C4-2B (cell line): Measurements from ENCODE around the gene GPS1.

Experiments used
- H3K27ac ChIP-seq: fragments of 450-650 bp; 2 replicates; pipeline ENCODE4 v1.5.1; 2017
- ZFX ChIP-seq: fragments of 450-650 bp; IDR thresholded peaks from 2 replicates; pipeline ENCODE4 v1.6.1; 2017
- TF ChIP-seq, protein P1 (sequence below): fragments of 450-650 bp; conservative IDR thresholded peaks from 2 replicates; pipeline ENCODE4 v1.5.1; 2017; ENCODE audit warnings: mild to moderate bottlenecking

Gene GPS1

DNA sequence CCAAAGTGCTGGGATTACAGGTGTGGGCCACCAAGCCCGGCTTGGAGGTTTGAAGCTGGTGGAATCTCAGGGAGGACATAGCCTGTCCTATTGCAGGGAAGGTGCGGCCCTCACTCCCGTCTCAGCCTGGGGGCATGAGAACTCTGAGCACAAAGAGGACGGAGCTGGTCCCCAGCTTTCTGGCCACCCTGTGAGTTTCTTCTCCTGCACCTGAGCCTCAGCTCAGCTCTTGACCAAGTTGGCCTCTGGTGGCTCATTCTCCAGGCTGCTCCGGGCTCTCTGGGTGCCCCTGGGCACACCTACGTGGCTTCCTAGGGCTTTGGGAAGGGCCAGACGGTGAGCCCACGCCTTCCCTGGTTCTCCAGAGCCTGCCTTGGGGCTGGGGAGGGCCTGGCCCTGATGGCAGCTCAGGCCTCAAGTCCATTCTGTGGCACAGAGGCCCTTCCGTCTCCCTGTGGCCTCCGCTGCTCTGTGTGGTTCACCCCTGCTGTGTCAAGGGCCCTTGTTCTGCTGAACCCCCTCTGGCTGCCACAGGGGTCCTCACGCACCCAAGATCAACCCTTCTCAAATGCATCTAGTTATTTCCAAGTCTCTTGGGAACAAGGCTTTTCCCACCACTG is 53.2 kb downstream of the GPS1 start:
- TF ChIP-seq, protein P1, sequence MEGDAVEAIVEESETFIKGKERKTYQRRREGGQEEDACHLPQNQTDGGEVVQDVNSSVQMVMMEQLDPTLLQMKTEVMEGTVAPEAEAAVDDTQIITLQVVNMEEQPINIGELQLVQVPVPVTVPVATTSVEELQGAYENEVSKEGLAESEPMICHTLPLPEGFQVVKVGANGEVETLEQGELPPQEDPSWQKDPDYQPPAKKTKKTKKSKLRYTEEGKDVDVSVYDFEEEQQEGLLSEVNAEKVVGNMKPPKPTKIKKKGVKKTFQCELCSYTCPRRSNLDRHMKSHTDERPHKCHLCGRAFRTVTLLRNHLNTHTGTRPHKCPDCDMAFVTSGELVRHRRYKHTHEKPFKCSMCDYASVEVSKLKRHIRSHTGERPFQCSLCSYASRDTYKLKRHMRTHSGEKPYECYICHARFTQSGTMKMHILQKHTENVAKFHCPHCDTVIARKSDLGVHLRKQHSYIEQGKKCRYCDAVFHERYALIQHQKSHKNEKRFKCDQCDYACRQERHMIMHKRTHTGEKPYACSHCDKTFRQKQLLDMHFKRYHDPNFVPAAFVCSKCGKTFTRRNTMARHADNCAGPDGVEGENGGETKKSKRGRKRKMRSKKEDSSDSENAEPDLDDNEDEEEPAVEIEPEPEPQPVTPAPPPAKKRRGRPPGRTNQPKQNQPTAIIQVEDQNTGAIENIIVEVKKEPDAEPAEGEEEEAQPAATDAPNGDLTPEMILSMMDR, result no peak
- no peak for TF ChIP-seq ZFX
- peak overlapping the region; percentile 100 for H3K27ac ChIP-seq

DNA sequence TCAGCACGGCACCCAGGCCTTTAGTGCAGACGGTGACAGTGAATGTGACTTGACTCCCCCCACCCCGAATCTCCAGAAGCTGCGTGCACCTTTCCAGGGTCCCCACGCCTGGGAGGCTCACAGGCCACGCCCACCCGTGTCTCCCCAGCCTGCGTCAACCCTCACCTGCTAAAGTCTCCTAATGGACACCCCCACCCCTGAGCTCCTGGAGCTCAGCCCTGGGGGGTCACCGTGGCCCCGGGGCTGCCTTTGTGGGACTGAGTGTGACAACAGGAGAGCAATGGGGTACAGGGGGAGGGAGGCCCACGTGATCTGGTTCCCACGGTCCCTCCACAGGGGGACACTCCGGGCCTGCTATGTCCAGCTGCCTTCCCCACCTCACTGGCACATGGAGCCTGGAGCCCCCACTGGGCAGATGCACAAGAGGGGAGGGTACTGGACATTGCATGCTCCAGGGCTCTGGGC is 53.8 kb downstream of the GPS1 start:
- no peak for TF ChIP-seq ZFX
- TF ChIP-seq, protein P1, result no peak
- H3K27ac ChIP-seq, result peak overlapping the region; percentile 100

DNA sequence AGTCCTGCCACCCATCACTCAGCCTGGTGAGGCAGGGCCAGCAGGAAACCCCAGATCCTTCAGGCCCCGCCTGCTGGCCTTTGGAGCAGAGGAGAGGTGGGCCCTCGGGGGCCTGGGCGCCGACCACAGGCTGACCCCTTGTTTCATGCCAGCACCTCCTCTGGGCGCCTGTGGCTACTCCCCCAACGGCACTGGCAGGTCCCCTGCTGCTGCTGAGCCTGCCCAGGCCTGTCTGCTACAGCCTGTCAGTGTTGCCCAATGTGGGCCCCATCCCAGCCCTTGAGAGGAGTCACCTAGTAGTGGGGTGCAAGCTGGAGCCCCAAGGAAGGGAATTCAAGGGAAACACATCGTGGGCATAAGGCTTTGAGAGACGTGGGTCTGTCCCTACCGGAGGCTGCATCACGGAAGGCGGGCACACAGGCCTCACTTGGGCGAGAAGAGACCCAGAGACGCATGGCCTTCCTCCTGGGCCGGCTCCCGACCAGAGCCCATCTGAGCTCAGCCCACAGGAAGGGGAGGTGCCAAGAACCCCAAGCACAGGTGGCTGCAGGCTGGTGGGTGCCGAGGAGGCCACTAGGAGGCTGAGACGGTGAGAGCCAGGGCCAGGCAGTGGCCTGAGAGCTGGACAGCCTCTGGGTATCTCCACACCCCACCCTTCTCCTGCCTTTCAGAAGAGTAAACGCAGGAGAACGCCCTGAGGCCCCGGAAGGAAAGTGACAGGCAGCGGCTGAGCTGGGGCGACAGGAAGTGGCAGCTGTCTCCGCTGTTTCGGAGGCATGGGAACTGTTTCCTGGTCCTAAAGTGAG is 54.4 kb downstream of the GPS1 start:
- TF ChIP-seq ZFX, result peak; percentile 78; the same call in 1 of the 2 replicates
- TF ChIP-seq, protein P1, result no peak; the same call in 1 of the 2 replicates
- H3K27ac ChIP-seq, result peak overlapping the region; percentile 100

DNA sequence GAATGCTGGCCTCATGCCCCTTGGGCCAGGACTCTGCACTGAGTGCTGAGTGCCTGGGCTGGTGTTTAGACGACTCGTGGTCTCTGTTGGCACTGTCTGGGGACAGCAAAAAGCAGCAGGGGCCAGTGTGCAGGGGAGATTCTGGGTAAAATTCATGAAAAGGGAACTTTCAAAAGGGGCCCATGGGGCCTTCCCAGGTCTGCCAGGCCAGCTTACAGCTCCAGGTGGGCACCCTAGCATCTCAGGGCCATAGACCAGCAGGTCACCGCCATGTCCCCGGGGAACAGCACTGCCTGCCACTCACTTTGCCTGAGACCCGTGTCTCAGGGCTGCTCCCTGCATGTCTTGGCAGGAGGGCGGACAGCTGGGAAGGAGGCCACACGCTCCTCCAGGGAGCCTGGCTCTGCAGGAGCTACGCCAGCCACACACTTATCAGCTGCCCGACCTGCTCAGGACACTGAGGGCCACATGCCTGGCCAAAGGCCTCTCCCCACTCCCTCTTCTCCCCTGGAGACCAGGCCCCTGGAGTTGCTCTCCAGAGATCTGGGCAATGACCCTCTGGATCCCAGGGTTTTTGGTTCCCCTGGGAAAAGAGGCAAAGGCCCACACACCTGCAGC is 55.1 kb downstream of the GPS1 start:
- H3K27ac ChIP-seq, result peak overlapping the region; percentile 100
- peak; percentile 40; the same call in 1 of the 2 replicates for TF ChIP-seq ZFX
- TF ChIP-seq, protein P1, result no peak
